NT2/D1 (cell line): ENCODE results near the gene TAPT1.

ENCODE experiments used
- DNase-seq: peaks from one replicate; pipeline ENCODE4 v3.0.0-alpha.2; 2011; ENCODE audit warnings: low read depth, low spot score
- H3K27me3 ChIP-seq: 2 replicates; pipeline ENCODE4 v1.6.0; 2011; ENCODE audit warnings: mild to moderate bottlenecking; ENCODE audit not compliant: insufficient read length, insufficient read depth
- H3K36me3 ChIP-seq: 2 replicates; pipeline ENCODE4 v1.6.1; 2011; ENCODE audit warnings: mild to moderate bottlenecking, low read length, mixed read lengths; ENCODE audit not compliant: insufficient read depth, insufficient read length
- H3K4me1 ChIP-seq: 2 replicates; pipeline ENCODE4 v1.5.1; 2011; ENCODE audit not compliant: insufficient read depth, insufficient read length
- H3K4me3 ChIP-seq: 2 replicates; pipeline ENCODE4 v1.5.1; 2011; ENCODE audit warnings: low read depth; ENCODE audit not compliant: insufficient read length
- H3K9ac ChIP-seq: 2 replicates; pipeline ENCODE4 v1.6.0; 2011; ENCODE audit warnings: low read depth; ENCODE audit not compliant: insufficient read length
- H3K9me3 ChIP-seq: 2 replicates; pipeline ENCODE4 v1.5.1; 2011; ENCODE audit warnings: mild to moderate bottlenecking, low read length; ENCODE audit not compliant: insufficient read depth
- SUZ12 ChIP-seq: IDR thresholded peaks from 2 replicates; pipeline ENCODE4 v1.6.1; 2011; ENCODE audit not compliant: insufficient read length, insufficient read depth; ENCODE audit errors: extremely low read depth
- YY1 ChIP-seq: IDR thresholded peaks from 2 replicates; pipeline ENCODE4 v1.6.1; 2011; ENCODE audit not compliant: insufficient read length, insufficient read depth
- ZNF274 ChIP-seq: IDR thresholded peaks from 2 replicates; pipeline ENCODE4 v1.6.1; 2011; ENCODE audit warnings: mild to moderate bottlenecking, low read depth, low read length

The TAPT1 gene

GRCh38 chr4:16243285-16243684, 17.0 kb upstream of the TAPT1 start:
- H3K9ac ChIP-seq, result no peak overlapping the region
- no peak for DNase-seq
- no peak overlapping the region for H3K4me3 ChIP-seq
- H3K27me3 ChIP-seq, result no peaks in the 10 kb centered on the region
- H3K36me3 ChIP-seq, result peaks cover 10% of the 10 kb centered on the region
- TF ChIP-seq SUZ12, result no peak
- TF ChIP-seq YY1, result no peak
- TF ChIP-seq ZNF274, result no peak
- H3K9me3 ChIP-seq, result no peaks in the 10 kb centered on the region
- H3K4me1 ChIP-seq, result no peaks in the 10 kb centered on the region

GRCh38 chr4:16240300-16240699, 14.0 kb upstream of the TAPT1 start:
- Histone ChIP-seq H3K9me3 (no peaks in the 10 kb centered on the region), H3K27me3 (no peaks in the 10 kb centered on the region), H3K9ac (no peak overlapping the region), H3K4me1 (no peaks in the 10 kb centered on the region), H3K4me3 (no peak overlapping the region), H3K36me3 (no peaks in the 10 kb centered on the region)
- no peak for DNase-seq
- no peak for TF ChIP-seq YY1
- no peak for TF ChIP-seq SUZ12
- no peak for TF ChIP-seq ZNF274

GRCh38 chr4:16239086-16239485, 12.8 kb upstream of the TAPT1 start:
- H3K4me3 ChIP-seq, result no peak overlapping the region
- no peaks in the 10 kb centered on the region for H3K36me3 ChIP-seq
- H3K9ac ChIP-seq, result no peak overlapping the region
- TF ChIP-seq YY1 (no peak), SUZ12 (no peak), ZNF274 (no peak)
- H3K9me3 ChIP-seq, result no peaks in the 10 kb centered on the region
- H3K27me3 ChIP-seq, result no peaks in the 10 kb centered on the region
- DNase-seq, result no peak
- no peaks in the 10 kb centered on the region for H3K4me1 ChIP-seq

DNA sequence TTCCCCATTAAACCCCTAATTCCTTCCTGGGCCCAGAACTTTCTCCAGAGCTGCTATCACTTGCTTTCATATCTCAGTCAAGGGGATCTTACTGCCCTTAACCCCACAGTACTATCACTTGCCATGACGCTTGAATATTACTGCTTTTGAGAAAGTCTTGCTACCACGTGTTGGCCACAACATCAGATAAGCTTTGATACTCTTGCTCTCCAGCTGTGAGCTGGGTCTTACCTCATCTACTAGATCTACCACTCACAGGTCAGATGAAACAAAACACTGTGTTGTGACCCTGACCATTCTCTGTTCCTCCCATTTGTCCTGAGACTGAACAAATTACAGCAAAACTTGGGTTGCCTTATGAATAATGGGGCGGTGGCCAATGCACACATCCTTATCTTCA, 12.1 kb upstream of the TAPT1 start:
- H3K9me3 ChIP-seq, result no peaks in the 10 kb centered on the region
- H3K9ac ChIP-seq, result no peak overlapping the region
- H3K4me1 ChIP-seq, result no peaks in the 10 kb centered on the region
- no peak overlapping the region for H3K4me3 ChIP-seq
- H3K27me3 ChIP-seq, result no peaks in the 10 kb centered on the region
- no peaks in the 10 kb centered on the region for H3K36me3 ChIP-seq
- DNase-seq, result no peak
- TF ChIP-seq ZNF274 (no peak), YY1 (no peak), SUZ12 (no peak)

GRCh38 chr4:16237715-16238114, 11.4 kb upstream of the TAPT1 start:
- DNase-seq, result no peak
- no peaks in the 10 kb centered on the region for H3K27me3 ChIP-seq
- no peak for TF ChIP-seq ZNF274
- no peak for TF ChIP-seq SUZ12
- TF ChIP-seq YY1, result no peak
- no peaks in the 10 kb centered on the region for H3K36me3 ChIP-seq
- no peaks in the 10 kb centered on the region for H3K9me3 ChIP-seq
- H3K9ac ChIP-seq, result no peak overlapping the region
- H3K4me3 ChIP-seq, result no peak overlapping the region
- H3K4me1 ChIP-seq, result no peaks in the 10 kb centered on the region

- Histone ChIP-seq H3K36me3 (no peaks in the 10 kb centered on the region), H3K27me3 (no peaks in the 10 kb centered on the region), H3K4me1 (no peaks in the 10 kb centered on the region), H3K4me3 (no peak overlapping the region), H3K9me3 (no peaks in the 10 kb centered on the region), H3K9ac (no peak overlapping the region)
- no peak for DNase-seq
- TF ChIP-seq ZNF274 (no peak), SUZ12 (no peak), YY1 (no peak)
Observed at GRCh38 chr4:16236402-16237023, 10.2 kb upstream of the TAPT1 start.

GRCh38 chr4:16235209-16235608, 8.9 kb upstream of the TAPT1 start:
- DNase-seq, result no peak
- no peaks in the 10 kb centered on the region for H3K4me1 ChIP-seq
- TF ChIP-seq SUZ12, result no peak
- no peak for TF ChIP-seq YY1
- no peak for TF ChIP-seq ZNF274
- no peak overlapping the region for H3K9ac ChIP-seq
- H3K9me3 ChIP-seq, result no peaks in the 10 kb centered on the region
- H3K36me3 ChIP-seq, result no peaks in the 10 kb centered on the region
- no peaks in the 10 kb centered on the region for H3K27me3 ChIP-seq
- no peak overlapping the region for H3K4me3 ChIP-seq
